ENCODE measurements around the gene BMP8B.
"Not testable (repeated sequence)": the region's sequence is repeated elsewhere in the genome, so short reads cannot be mapped to it uniquely, and the experiment has no call there.

GRCh38 chr1:39763619-39764374 is 24.9 kb downstream of the BMP8B start:
- not testable (repeated sequence) for TF ChIP-seq CTCF (IDR thresholded peaks at IDR 0.05 in 4 of 5, conservative IDR thresholded peaks at IDR 0.05 in 1 of 5); POLR2A (IDR thresholded peaks at IDR 0.05)

All from gastrocnemius medialis (tissue), 4 donors.